Measurements from ENCODE around the gene MFSD6.

DNA sequence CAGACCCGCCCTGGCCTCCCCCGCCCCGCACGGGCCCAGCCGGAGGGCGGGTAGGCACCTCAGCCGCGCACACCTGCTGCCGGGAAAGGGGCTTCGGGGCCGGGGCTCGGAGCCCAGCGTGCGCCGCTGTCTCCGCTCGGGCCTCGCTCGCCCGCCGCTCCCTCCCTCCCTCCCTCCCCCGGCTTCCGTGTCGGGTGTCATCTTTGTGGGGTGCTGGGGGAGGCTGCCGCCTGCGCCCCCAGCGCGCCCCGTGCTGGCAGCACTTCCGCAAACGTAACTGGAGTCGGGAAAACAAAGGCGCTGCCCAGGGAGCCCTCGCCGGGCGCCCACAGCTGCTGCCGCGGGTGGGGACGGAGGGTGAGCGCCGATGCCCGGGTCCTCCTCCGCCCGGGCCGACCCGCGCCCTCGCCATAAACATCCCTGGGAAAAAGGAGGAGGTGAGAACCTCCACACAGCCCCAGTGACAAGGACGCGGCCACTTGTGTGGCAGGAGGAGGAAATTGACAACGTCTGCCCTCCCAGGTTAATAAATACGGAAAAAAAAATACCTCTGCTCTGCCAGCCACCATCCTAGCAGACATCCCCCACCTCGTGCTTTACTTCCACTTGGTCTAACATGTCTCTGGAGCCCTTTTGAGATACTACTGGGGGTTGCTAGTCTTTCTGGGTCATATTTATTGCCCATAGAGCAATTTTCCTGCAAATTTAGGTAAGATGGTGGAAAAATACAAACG lies 550 bp downstream of the MFSD6 start:
- TF ChIP-seq, protein P1, sequence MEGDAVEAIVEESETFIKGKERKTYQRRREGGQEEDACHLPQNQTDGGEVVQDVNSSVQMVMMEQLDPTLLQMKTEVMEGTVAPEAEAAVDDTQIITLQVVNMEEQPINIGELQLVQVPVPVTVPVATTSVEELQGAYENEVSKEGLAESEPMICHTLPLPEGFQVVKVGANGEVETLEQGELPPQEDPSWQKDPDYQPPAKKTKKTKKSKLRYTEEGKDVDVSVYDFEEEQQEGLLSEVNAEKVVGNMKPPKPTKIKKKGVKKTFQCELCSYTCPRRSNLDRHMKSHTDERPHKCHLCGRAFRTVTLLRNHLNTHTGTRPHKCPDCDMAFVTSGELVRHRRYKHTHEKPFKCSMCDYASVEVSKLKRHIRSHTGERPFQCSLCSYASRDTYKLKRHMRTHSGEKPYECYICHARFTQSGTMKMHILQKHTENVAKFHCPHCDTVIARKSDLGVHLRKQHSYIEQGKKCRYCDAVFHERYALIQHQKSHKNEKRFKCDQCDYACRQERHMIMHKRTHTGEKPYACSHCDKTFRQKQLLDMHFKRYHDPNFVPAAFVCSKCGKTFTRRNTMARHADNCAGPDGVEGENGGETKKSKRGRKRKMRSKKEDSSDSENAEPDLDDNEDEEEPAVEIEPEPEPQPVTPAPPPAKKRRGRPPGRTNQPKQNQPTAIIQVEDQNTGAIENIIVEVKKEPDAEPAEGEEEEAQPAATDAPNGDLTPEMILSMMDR (IDR thresholded peaks at IDR 0.05): no peak
- peak in 1 of 2 donors; percentile 36 for TF ChIP-seq POLR2A (IDR thresholded peaks at IDR 0.05)
